Measurements from ENCODE around the gene GNA12.

- TF ChIP-seq EZH2 (IDR thresholded peaks at IDR 0.05; ENCODE audit: low read length, unreplicated experiment), result no peak
- TF ChIP-seq, protein P1, sequence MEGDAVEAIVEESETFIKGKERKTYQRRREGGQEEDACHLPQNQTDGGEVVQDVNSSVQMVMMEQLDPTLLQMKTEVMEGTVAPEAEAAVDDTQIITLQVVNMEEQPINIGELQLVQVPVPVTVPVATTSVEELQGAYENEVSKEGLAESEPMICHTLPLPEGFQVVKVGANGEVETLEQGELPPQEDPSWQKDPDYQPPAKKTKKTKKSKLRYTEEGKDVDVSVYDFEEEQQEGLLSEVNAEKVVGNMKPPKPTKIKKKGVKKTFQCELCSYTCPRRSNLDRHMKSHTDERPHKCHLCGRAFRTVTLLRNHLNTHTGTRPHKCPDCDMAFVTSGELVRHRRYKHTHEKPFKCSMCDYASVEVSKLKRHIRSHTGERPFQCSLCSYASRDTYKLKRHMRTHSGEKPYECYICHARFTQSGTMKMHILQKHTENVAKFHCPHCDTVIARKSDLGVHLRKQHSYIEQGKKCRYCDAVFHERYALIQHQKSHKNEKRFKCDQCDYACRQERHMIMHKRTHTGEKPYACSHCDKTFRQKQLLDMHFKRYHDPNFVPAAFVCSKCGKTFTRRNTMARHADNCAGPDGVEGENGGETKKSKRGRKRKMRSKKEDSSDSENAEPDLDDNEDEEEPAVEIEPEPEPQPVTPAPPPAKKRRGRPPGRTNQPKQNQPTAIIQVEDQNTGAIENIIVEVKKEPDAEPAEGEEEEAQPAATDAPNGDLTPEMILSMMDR (conservative IDR thresholded peaks at IDR 0.05; ENCODE audit: low read depth, low read length), result no peak
Measured at GRCh38 chr7:2687338-2687869, 156.7 kb downstream of the GNA12 start.

All from PC-3 (cell line).